ENCODE results near the gene KIF3C. TPM values are rescaled to one million over a fixed set of nuclear protein-coding genes. Genes with fewer than 3 reads are reported as not detected.
"Not testable (repeated sequence)": the region's sequence is repeated elsewhere in the genome, so short reads cannot be mapped to it uniquely, and the experiment has no call there.

The KIF3C gene
- total and polyA plus RNA-seq, 4 donors = 26.2 to 133 (median 94.0) TPM

- no peak for DNase-seq (ENCODE audit: low read depth in 4 of 6, low spot score in 6 of 6)
- Histone ChIP-seq H3K9me3 (ENCODE audit: control insufficient read depth, insufficient read depth, low read length) (no peaks in the 10 kb centered on the region), H3K27me3 (ENCODE audit: control insufficient read depth, insufficient read depth, low read length) (no peaks in the 10 kb centered on the region), H3K27ac (ENCODE audit: low read depth, low read length) (no peak overlapping the region), H3K4me1 (ENCODE audit: control insufficient read depth, insufficient read depth, low read length) (peaks cover 3% of the 10 kb centered on the region), H3K4me3 (ENCODE audit: low read depth, low read length) (no peak overlapping the region), H3K36me3 (ENCODE audit: control insufficient read depth, insufficient read depth, low read length) (peaks cover 29% of the 10 kb centered on the region)
- 90% methylated on average over 6 of the region's 7 CpGs for WGBS (ENCODE audit: insufficient coverage)
Measured at GRCh38 chr2:25972049-25972823, 10.1 kb downstream of the KIF3C start.

GRCh38 chr2:25971596-25971995 is 10.7 kb downstream of the KIF3C start:
- Histone ChIP-seq H3K27me3 (ENCODE audit: control insufficient read depth, insufficient read depth, low read length) (no peaks in the 10 kb centered on the region), H3K36me3 (ENCODE audit: control insufficient read depth, insufficient read depth, low read length) (peaks cover 34% of the 10 kb centered on the region), H3K27ac (ENCODE audit: low read depth, low read length) (no peak overlapping the region), H3K4me3 (ENCODE audit: low read depth, low read length) (no peak overlapping the region), H3K9me3 (ENCODE audit: control insufficient read depth, insufficient read depth, low read length) (no peaks in the 10 kb centered on the region), H3K4me1 (ENCODE audit: control insufficient read depth, insufficient read depth, low read length) (no peaks in the 10 kb centered on the region)
- no CpG with 5 or more reads among the region's 3 CpGs for WGBS (ENCODE audit: insufficient coverage)
- no peak for DNase-seq (ENCODE audit: low read depth in 4 of 6, low spot score in 6 of 6)

DNA sequence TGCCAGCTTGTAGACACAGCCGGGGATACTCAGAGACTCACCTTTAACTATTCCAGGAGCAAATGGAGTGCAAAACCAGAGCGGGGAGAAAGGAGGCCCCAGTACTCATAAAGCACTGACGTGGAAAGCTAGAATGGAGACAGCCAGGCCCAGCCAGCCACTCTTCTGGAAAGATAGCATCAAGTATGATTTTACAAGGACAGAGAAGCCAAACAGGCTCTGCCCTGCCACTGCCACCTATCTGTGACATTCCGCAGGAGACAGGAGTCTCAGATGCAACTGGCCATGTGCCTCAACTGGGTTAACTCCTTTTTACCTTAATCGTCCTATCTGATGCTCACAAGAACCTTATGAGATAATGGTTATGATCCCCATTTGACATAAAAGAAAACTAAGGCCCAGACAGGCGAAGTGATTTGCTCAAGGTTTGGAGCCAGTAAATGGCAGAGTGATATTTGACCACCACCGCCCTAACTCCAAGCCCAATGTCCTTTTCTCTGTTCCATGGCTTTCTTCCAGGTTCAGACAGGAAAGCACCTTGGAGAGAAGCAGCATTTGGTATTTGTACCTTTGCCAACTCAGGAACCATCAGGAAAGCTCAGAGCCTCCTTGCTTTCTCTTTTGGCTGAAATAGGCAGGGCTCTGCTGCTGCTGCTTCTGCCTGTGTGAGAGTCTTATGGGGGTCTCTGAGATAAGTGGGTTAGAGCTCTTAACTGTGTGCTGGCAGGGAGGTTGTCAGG is 15.6 kb downstream of the KIF3C start:
- peaks cover 15% of the 10 kb centered on the region for H3K4me1 ChIP-seq (ENCODE audit: control insufficient read depth, insufficient read depth, low read length)
- DNase-seq (ENCODE audit: low read depth in 4 of 6, low spot score in 6 of 6) = no peak
- no peak overlapping the region for H3K4me3 ChIP-seq (ENCODE audit: low read depth, low read length)
- 83% methylated on average over 3 of the region's 7 CpGs for WGBS (ENCODE audit: insufficient coverage)
- H3K27ac ChIP-seq (ENCODE audit: low read depth, low read length) = no peak overlapping the region
- no peaks in the 10 kb centered on the region for H3K9me3 ChIP-seq (ENCODE audit: control insufficient read depth, insufficient read depth, low read length)
- H3K27me3 ChIP-seq (ENCODE audit: control insufficient read depth, insufficient read depth, low read length) = no peaks in the 10 kb centered on the region
- peaks cover 29% of the 10 kb centered on the region for H3K36me3 ChIP-seq (ENCODE audit: control insufficient read depth, insufficient read depth, low read length)

DNA sequence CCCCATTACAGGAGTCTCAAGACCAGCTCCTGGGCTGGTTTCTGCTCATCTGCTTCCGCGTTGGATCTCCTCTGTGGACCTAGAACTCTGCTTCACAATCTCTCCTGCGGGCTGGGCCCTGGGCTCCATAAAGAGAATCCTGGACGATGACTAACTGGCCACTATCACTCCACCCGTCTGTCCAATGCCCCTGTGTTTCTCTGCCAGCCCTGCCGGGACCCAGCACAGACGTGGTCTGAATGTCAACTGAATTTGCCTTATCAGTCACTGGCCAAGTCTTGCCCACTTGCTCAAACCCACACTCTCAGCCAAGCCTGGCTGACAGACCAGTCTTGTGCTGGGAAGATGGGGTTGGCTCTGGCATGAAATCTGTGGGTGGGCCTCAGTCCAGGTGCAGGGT is 17.4 kb downstream of the KIF3C start:
- no peaks in the 10 kb centered on the region for H3K9me3 ChIP-seq (ENCODE audit: control insufficient read depth, insufficient read depth, low read length)
- DNase-seq (ENCODE audit: low read depth in 4 of 6, low spot score in 6 of 6) = peak in 1 of 6 donors; percentile 62
- no peaks in the 10 kb centered on the region for H3K27me3 ChIP-seq (ENCODE audit: control insufficient read depth, insufficient read depth, low read length)
- H3K36me3 ChIP-seq (ENCODE audit: control insufficient read depth, insufficient read depth, low read length) = peaks cover 24% of the 10 kb centered on the region
- H3K4me3 ChIP-seq (ENCODE audit: low read depth, low read length) = no peak overlapping the region
- peaks cover 18% of the 10 kb centered on the region for H3K4me1 ChIP-seq (ENCODE audit: control insufficient read depth, insufficient read depth, low read length)
- H3K27ac ChIP-seq (ENCODE audit: low read depth, low read length) = peak overlapping the region; percentile 58
- WGBS (ENCODE audit: insufficient coverage) = 63% methylated on average over 7 of the region's 7 CpGs

DNA sequence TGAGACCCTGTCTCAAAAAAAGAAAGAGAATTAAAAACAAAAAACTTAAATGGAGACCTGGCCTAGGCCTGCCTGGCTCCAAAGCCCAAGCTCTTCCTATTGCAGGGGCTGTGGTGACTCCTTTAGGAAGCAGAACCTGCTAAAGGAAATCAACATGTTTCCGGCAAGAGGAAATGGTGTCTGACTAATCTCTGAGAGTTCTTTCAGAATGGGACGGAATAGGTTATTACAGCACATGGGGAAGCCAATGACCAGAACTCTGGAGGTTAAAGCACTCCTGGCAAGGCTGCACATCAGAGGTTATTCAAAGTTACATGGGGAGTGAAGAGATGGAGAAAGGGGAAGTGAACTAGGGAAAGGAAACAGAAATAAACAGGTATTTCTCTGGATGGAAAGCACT is 21.4 kb downstream of the KIF3C start:
- H3K36me3 ChIP-seq (ENCODE audit: control insufficient read depth, insufficient read depth, low read length) = peaks cover 48% of the 10 kb centered on the region
- 66% methylated on average over 2 of the region's 2 CpGs for WGBS (ENCODE audit: insufficient coverage)
- no peaks in the 10 kb centered on the region for H3K27me3 ChIP-seq (ENCODE audit: control insufficient read depth, insufficient read depth, low read length)
- no peak overlapping the region for H3K4me3 ChIP-seq (ENCODE audit: low read depth, low read length)
- no peak overlapping the region for H3K27ac ChIP-seq (ENCODE audit: low read depth, low read length)
- no peak for DNase-seq (ENCODE audit: low read depth in 4 of 6, low spot score in 6 of 6)
- peaks cover 18% of the 10 kb centered on the region for H3K4me1 ChIP-seq (ENCODE audit: control insufficient read depth, insufficient read depth, low read length)
- H3K9me3 ChIP-seq (ENCODE audit: control insufficient read depth, insufficient read depth, low read length) = no peaks in the 10 kb centered on the region

- Histone ChIP-seq H3K36me3 (ENCODE audit: control insufficient read depth, insufficient read depth, low read length) (peaks cover 53% of the 10 kb centered on the region), H3K9me3 (ENCODE audit: control insufficient read depth, insufficient read depth, low read length) (no peaks in the 10 kb centered on the region), H3K4me3 (ENCODE audit: low read depth, low read length) (no peak overlapping the region), H3K4me1 (ENCODE audit: control insufficient read depth, insufficient read depth, low read length) (peaks cover 14% of the 10 kb centered on the region), H3K27me3 (ENCODE audit: control insufficient read depth, insufficient read depth, low read length) (no peaks in the 10 kb centered on the region), H3K27ac (ENCODE audit: low read depth, low read length) (no peak overlapping the region)
- DNase-seq (ENCODE audit: low read depth in 4 of 6, low spot score in 6 of 6) = peak in 1 of 6 donors; percentile 25
- WGBS (ENCODE audit: insufficient coverage) = 90% methylated on average over 2 of the region's 4 CpGs
Measured at GRCh38 chr2:25960396-25960795, 21.9 kb downstream of the KIF3C start.

GRCh38 chr2:25958611-25959010 is 23.7 kb downstream of the KIF3C start:
- not testable (repeated sequence) for H3K27ac ChIP-seq (ENCODE audit: low read depth, low read length); H3K27me3 ChIP-seq (ENCODE audit: control insufficient read depth, insufficient read depth, low read length); H3K4me3 ChIP-seq (ENCODE audit: low read depth, low read length); DNase-seq (ENCODE audit: low read depth in 4 of 6, low spot score in 6 of 6); H3K4me1 ChIP-seq (ENCODE audit: control insufficient read depth, insufficient read depth, low read length); H3K9me3 ChIP-seq (ENCODE audit: control insufficient read depth, insufficient read depth, low read length)
- H3K36me3 ChIP-seq (ENCODE audit: control insufficient read depth, insufficient read depth, low read length) = peaks cover 63% of the 10 kb centered on the region
- 95% methylated on average over 3 of the region's 12 CpGs for WGBS (ENCODE audit: insufficient coverage)

DNA sequence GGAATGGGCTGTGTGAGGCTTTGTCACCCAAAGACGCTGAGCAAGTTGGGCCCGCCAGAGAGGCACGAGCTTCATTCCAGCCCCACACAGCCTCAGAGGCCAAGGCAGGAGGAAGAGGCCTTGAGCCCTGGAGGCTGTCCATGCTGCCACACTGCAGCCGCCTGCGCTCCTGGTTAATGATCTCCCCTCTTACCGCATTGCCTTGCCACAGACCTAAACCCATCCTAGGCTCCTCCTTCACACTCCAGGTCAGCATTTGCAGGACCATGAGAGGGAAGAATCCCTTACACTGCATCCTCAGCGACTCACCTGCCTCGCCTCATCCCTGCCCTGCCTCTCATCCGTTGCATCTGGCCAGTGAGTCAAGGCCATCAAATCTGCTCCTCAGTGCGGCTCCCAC is 24.6 kb downstream of the KIF3C start:
- Histone ChIP-seq H3K4me3 (ENCODE audit: low read depth, low read length) (no peak overlapping the region), H3K4me1 (ENCODE audit: control insufficient read depth, insufficient read depth, low read length) (peaks cover 4% of the 10 kb centered on the region), H3K9me3 (ENCODE audit: control insufficient read depth, insufficient read depth, low read length) (no peaks in the 10 kb centered on the region), H3K36me3 (ENCODE audit: control insufficient read depth, insufficient read depth, low read length) (peaks cover 67% of the 10 kb centered on the region), H3K27ac (ENCODE audit: low read depth, low read length) (no peak overlapping the region), H3K27me3 (ENCODE audit: control insufficient read depth, insufficient read depth, low read length) (no peaks in the 10 kb centered on the region)
- WGBS (ENCODE audit: insufficient coverage) = 94% methylated on average over 10 of the region's 10 CpGs
- no peak for DNase-seq (ENCODE audit: low read depth in 4 of 6, low spot score in 6 of 6)

DNA sequence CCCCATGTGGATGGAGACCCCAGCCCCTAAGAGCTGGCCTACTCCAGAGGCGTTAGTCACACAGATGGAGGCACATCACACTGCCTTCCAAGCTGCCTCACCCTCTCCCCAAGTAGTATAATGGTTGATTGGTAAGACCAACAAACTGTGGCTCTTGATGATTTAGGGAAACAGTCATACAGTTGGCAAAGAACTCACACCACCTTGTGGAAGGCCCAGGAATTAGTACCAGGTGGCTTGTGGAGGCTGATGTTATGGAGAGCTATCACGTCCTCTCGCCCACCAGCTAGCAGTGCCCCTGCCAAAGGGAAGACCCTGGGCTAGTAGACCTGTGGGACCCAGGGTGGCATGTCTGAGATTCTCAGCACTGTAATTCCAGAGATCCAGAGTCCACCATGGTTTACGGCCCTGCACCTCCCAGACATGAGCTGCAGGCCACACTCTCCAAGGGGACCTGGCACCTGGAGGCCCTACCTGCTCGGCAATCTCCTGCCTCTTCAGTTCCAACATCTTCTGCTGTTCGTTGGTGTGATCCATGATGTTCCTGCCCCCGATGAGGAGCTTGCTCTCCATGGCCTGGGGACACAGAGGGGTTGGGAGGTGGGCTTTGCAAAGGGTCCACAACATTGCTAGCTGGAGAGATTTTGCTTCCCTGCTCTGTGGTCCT is 26.3 kb downstream of the KIF3C start:
- Histone ChIP-seq H3K36me3 (ENCODE audit: control insufficient read depth, insufficient read depth, low read length) (peaks cover 68% of the 10 kb centered on the region), H3K4me3 (ENCODE audit: low read depth, low read length) (no peak overlapping the region), H3K4me1 (ENCODE audit: control insufficient read depth, insufficient read depth, low read length) (peaks cover 5% of the 10 kb centered on the region), H3K27me3 (ENCODE audit: control insufficient read depth, insufficient read depth, low read length) (no peaks in the 10 kb centered on the region), H3K27ac (ENCODE audit: low read depth, low read length) (no peak overlapping the region), H3K9me3 (ENCODE audit: control insufficient read depth, insufficient read depth, low read length) (no peaks in the 10 kb centered on the region)
- DNase-seq (ENCODE audit: low read depth in 4 of 6, low spot score in 6 of 6) = no peak
- 95% methylated on average over 3 of the region's 7 CpGs for WGBS (ENCODE audit: insufficient coverage)

All from spinal cord (tissue), 10 donors.